ENCODE measurements around the gene PSMD2. TPM values are rescaled to one million over a fixed set of nuclear protein-coding genes. Genes with fewer than 3 reads are reported as not detected.

The PSMD2 gene
- total and polyA plus RNA-seq, 2 of the 8 experiments (the other 6 are each of a cell fraction or from before 2014, with no cell fraction given): 350 to 363 TPM

- no peaks in the 10 kb centered on the region for H4K20me1 ChIP-seq (replicated peaks in 1 of 2; ENCODE audit: control insufficient read depth in 1 of 2, insufficient read depth in 2 of 2, low read length in 2 of 2)
- H3K4ac ChIP-seq (replicated peaks; ENCODE audit: insufficient read length, low read depth, low read length): no peak overlapping the region
- H3K79me2 ChIP-seq (ENCODE audit: control insufficient read depth in 1 of 2, insufficient read depth in 2 of 2, low read length in 2 of 2): no peaks in the 10 kb centered on the region
- H4K8ac ChIP-seq (ENCODE audit: extremely low read depth, insufficient read depth, low read length): no peak overlapping the region
- no peak overlapping the region for H3K4me2 ChIP-seq (ENCODE audit: insufficient read depth in 1 of 2, low read depth in 2 of 2, low read length in 2 of 2)
- no peak overlapping the region for H4K5ac ChIP-seq (ENCODE audit: insufficient read length, low read depth, low read length)
- no peaks in the 10 kb centered on the region for H3K4me1 ChIP-seq (replicated peaks in 1 of 4; ENCODE audit: control insufficient read depth in 3 of 4, insufficient read depth in 4 of 4, low read length in 3 of 4)
- H3K23me2 ChIP-seq (ENCODE audit: low read depth, low read length): no peaks in the 10 kb centered on the region
- H2BK12ac ChIP-seq (ENCODE audit: low read depth, low read length): no peak overlapping the region
- H3K9me3 ChIP-seq (ENCODE audit: insufficient read depth in 2 of 2, low read depth in 1 of 2, low read length in 1 of 2): no peaks in the 10 kb centered on the region
- ChIA-PET POLR2A (ENCODE audit: partially characterized antibody) (interaction anchor here (1.1 to 1.4 kb wide), 3 partner anchors 14 to 19 kb away, joined by 3 to 4 read pairs (median 3); no protein-coding TSS in a partner anchor), CTCF (ENCODE audit: partially characterized antibody) (interaction anchor here (4.1 kb wide), 1 partner anchor 19 kb away, joined by 10 read pairs; no protein-coding TSS in a partner anchor)
- H2BK20ac ChIP-seq (ENCODE audit: low read length): no peak overlapping the region
- no peak overlapping the region for H3K14ac ChIP-seq (ENCODE audit: insufficient read length)
- H3K9ac ChIP-seq (replicated peaks in 1 of 4; ENCODE audit: extremely low read depth in 1 of 4, low read depth in 3 of 4, low read length in 3 of 4): no peak overlapping the region
- H2BK15ac ChIP-seq (ENCODE audit: low read length): no peak overlapping the region
- H3K27ac ChIP-seq (ENCODE audit: low read depth, low read length): no peak overlapping the region
- no peak overlapping the region for H3K18ac ChIP-seq (ENCODE audit: extremely low read depth, low read length)
- no peak overlapping the region for H3K4me3 ChIP-seq (ENCODE audit: extremely low read depth in 1 of 4, insufficient read depth in 2 of 4, low read depth in 3 of 4, low read length in 4 of 4)
- H4K91ac ChIP-seq (replicated peaks; ENCODE audit: insufficient read length, low read length): no peak overlapping the region
- no peak overlapping the region for H3K23ac ChIP-seq (ENCODE audit: insufficient read length)
- 95% methylated on average over 9 of the region's 9 CpGs; no CpG with 5 or more reads in 1 of the 2 experiments for WGBS, 2 experiments (ENCODE audit: extremely low coverage in 1 of 2, insufficient coverage in 1 of 2, insufficient read length in 1 of 2, insufficient replicate concordance in 2 of 2, low coverage in 1 of 2, low lambda C conversion rate in 2 of 2, missing lambda C conversion rate in 1 of 2)
- no peaks in the 10 kb centered on the region for H3K79me1 ChIP-seq (ENCODE audit: low read depth, low read length)
- no peak overlapping the region for H2AFZ ChIP-seq (ENCODE audit: low read length)
- H2AK5ac ChIP-seq (ENCODE audit: low read depth, low read length): no peak overlapping the region
- no peak for FAIRE-seq
- no peak overlapping the region for H2BK120ac ChIP-seq (replicated peaks; ENCODE audit: low read depth, low read length)
- no peak for DNase-seq (ENCODE audit: low read depth in 1 of 2, low spot score in 2 of 2)
- H3K56ac ChIP-seq (replicated peaks; ENCODE audit: insufficient read length, low read depth, low read length): no peak overlapping the region
- no peak overlapping the region for H2BK5ac ChIP-seq (ENCODE audit: low read depth, low read length)
- no peaks in the 10 kb centered on the region for H3K27me3 ChIP-seq (replicated peaks in 1 of 4; ENCODE audit: control insufficient read depth in 3 of 4, extremely low read depth in 1 of 4, insufficient read depth in 3 of 4, low read length in 3 of 4)
- peaks cover 40 to 59% (median 49%) of the 10 kb centered on the region in 4 experiments for H3K36me3 ChIP-seq (ENCODE audit: control insufficient read depth in 2 of 4, insufficient read depth in 4 of 4, low read length in 3 of 4)
- TF ChIP-seq POLR2A (IDR thresholded peaks at IDR 0.05; ENCODE audit: control extremely low read depth in 1 of 2, low read depth in 2 of 2, low read length in 2 of 2) (no peak), NRF1 (IDR thresholded peaks at IDR 0.05; ENCODE audit: low read depth, low read length) (no peak), CTBP2 (IDR thresholded peaks at IDR 0.05; ENCODE audit: borderline replicate concordance, insufficient read depth, insufficient read length, low read length) (no peak), SIN3A (conservative IDR thresholded peaks at IDR 0.05 in 1 of 2, IDR thresholded peaks at IDR 0.05 in 1 of 2; ENCODE audit: low read depth in 1 of 2, low read length in 2 of 2) (no peak), CREB1 (IDR thresholded peaks at IDR 0.05) (no peak), ASH2L (IDR thresholded peaks at IDR 0.05; ENCODE audit: low read length) (no peak), TEAD4 (IDR thresholded peaks at IDR 0.05; ENCODE audit: low read depth, low read length) (no peak), SAP30 (IDR thresholded peaks at IDR 0.05; ENCODE audit: insufficient read depth, insufficient replicate concordance, low read length) (no peak), YY1 (IDR thresholded peaks at IDR 0.05; ENCODE audit: low read depth, low read length) (no peak), JUND (IDR thresholded peaks at IDR 0.05; ENCODE audit: low read length) (no peak), CEBPB (IDR thresholded peaks at IDR 0.05; ENCODE audit: low read depth, low read length) (no peak), KDM4A (IDR thresholded peaks at IDR 0.05; ENCODE audit: low read depth, low read length, severe bottlenecking) (no peak), RAD21 (IDR thresholded peaks at IDR 0.05 in 1 of 2, conservative IDR thresholded peaks at IDR 0.05 in 1 of 2; ENCODE audit: low read depth in 2 of 2, low read length in 2 of 2) (no peak), TAF7 (optimal IDR thresholded peaks at IDR 0.05; ENCODE audit: borderline replicate concordance, low read depth, low read length) (no peak), JUN (IDR thresholded peaks at IDR 0.05; ENCODE audit: low read depth, low read length) (no peak)
Measured at GRCh38 chr3:184307915-184308314, 8.9 kb downstream of the PSMD2 start.

Data from H1 (cell line).